GM12878 (cell line): ENCODE measurements around the gene TSPEAR. TPM values are rescaled to one million over a fixed set of nuclear protein-coding genes. Genes with fewer than 3 reads are reported as not detected.

Source experiments
- BMI1 ChIP-seq: fragments of 450-650 bp; IDR thresholded peaks from 2 replicates; pipeline ENCODE4 v1.6.1; 2016; ENCODE audit warnings: mild to moderate bottlenecking, moderate library complexity, borderline replicate concordance
- CEBPB ChIP-seq, 2 experiments: fragments of 150-350 bp in 1 of 2; IDR thresholded peaks; 2 replicates each; pipeline ENCODE4 v1.6.1; 2012 to 2014; ENCODE audit warnings: low read depth in 2 of 2, low read length in 2 of 2, borderline replicate concordance in 1 of 2, inconsistent platforms in 1 of 2
- CUX1 ChIP-seq: IDR thresholded peaks from 2 replicates; pipeline ENCODE4 v1.6.1; 2012; ENCODE audit warnings: improper control_type of control experiment, low read depth, low read length; ENCODE audit not compliant: insufficient replicate concordance
- E2F8 ChIP-seq: fragments of 450-650 bp; IDR thresholded peaks from 2 replicates; pipeline ENCODE4 v1.6.1; 2018; ENCODE audit warnings: mild to moderate bottlenecking, low read depth, moderate library complexity; ENCODE audit not compliant: partially characterized antibody
- EGR1 ChIP-seq, 2 experiments: IDR thresholded peaks; 1 replicate in 1 of 2; 2 replicates in 1 of 2; pipeline ENCODE4 v1.6.1; 2011 to 2012; ENCODE audit warnings: low read depth in 2 of 2, low read length in 2 of 2, borderline replicate concordance in 1 of 2, mild to moderate bottlenecking in 1 of 2, moderate library complexity in 1 of 2
- PBX3 ChIP-seq: IDR thresholded peaks from 2 replicates; pipeline ENCODE4 v1.6.1; 2011; ENCODE audit warnings: mild to moderate bottlenecking, low read depth, low read length, moderate library complexity; ENCODE audit not compliant: insufficient replicate concordance
- POLR2AphosphoS5 ChIP-seq: IDR thresholded peaks from 2 replicates; pipeline ENCODE4 v1.6.1; 2011; ENCODE audit warnings: mild to moderate bottlenecking, low read length, inconsistent platforms
- RFX5 ChIP-seq: IDR thresholded peaks from 2 replicates; pipeline ENCODE4 v1.6.1; 2011; ENCODE audit warnings: low read depth, low read length, improper control_type of control experiment
- SUPT20H ChIP-seq: IDR thresholded peaks from 2 replicates; pipeline ENCODE4 v1.6.1; 2011; ENCODE audit warnings: low read depth, mild to moderate bottlenecking, low read length, moderate library complexity, borderline replicate concordance; ENCODE audit not compliant: control insufficient read depth
- USF1 ChIP-seq: IDR thresholded peaks from 2 replicates; pipeline ENCODE4 v1.6.1; 2011; ENCODE audit warnings: borderline replicate concordance, low read depth, mild to moderate bottlenecking, moderate library complexity, mixed read lengths, low read length; ENCODE audit not compliant: insufficient read depth; ENCODE audit errors: extremely low read length
- polyA plus RNA-seq, 11 experiments: library from polyadenylated mRNA; depleted of rRNA in 4 of 11; unstranded in 6 of 11; stranded (reverse) in 5 of 11; fragments of >200 nt; fragmentation: Nextera tagmentation in 4 of 11; fragmentation: Illumina TruSeq in 1 of 11; extraction: Ambion mirVana in 4 of 11; extraction: Trizol in 1 of 11; gene quantifications; 1 replicate in 1 of 11; 2 replicates in 10 of 11; pipeline versions ENCODE4 v1.2.1 to v1.2.3, GENCODE V29; 2011 to 2016; ENCODE audit warnings: inconsistent platforms in 2 of 11, missing spikeins in 2 of 11, low read depth in 1 of 11
- total RNA-seq, 4 experiments: library from RNA; depleted of rRNA in 3 of 4; stranded (reverse); fragments of >200 nt in 3 of 4; fragmentation: Illumina TruSeq in 1 of 4; extraction: Trizol in 1 of 4; gene quantifications; 2 replicates each; pipeline versions ENCODE4 v1.2.1 to v1.2.3, GENCODE V29; 2013 to 2021

TSPEAR gene
- total and polyA plus RNA-seq, 10 of the 15 experiments (the other 5 are each of a cell fraction or from before 2014, with no cell fraction given): not detected

GRCh38 chr21:44576025-44576420 lies 135.3 kb downstream of the TSPEAR start (continued):
- no peak for TF ChIP-seq CUX1
- TF ChIP-seq SUPT20H: no peak
- no peak for TF ChIP-seq RFX5
- TF ChIP-seq CEBPB (IDR thresholded peaks at IDR 0.05; ENCODE audit: borderline replicate concordance in 1 of 2, low read depth in 2 of 2, low read length in 2 of 2): no peak
- TF ChIP-seq PBX3: no peak
- TF ChIP-seq USF1: no peak
- TF ChIP-seq BMI1: no peak
- TF ChIP-seq POLR2AphosphoS5: no peak
- no peak for TF ChIP-seq E2F8
- no peak for TF ChIP-seq EGR1 (IDR thresholded peaks at IDR 0.05; ENCODE audit: borderline replicate concordance in 1 of 2, low read depth in 2 of 2, low read length in 2 of 2)
- TF ChIP-seq, all 136 proteins: peak for 0
